Right lobe of liver (tissue), 4 donors: ENCODE results near the gene MRGPRG.

Experiments
- CTCF ChIP-seq, 4 donors: fragments of 200-600 bp in 3 of 4; fragments of 450-650 bp in 1 of 4; IDR thresholded peaks; one replicate each; pipeline versions ENCODE4 v1.5.1 to v1.8.0; 2016 to 2022; ENCODE audit warnings: antibody characterized with exemption in 4 of 4, mild to moderate bottlenecking in 2 of 4
- POLR2A ChIP-seq: fragments of 450-650 bp; IDR thresholded peaks from one replicate; pipeline ENCODE4 v1.6.1; 2017; ENCODE audit warnings: antibody characterized with exemption, mild to moderate bottlenecking
- donor health status: DM: no; HTN: no; CAD: no.
- donor health status: DM: no; HTN: no; CAD: no.
- donor health status: DM: no; HTN: yes; CAD: no.

DNA sequence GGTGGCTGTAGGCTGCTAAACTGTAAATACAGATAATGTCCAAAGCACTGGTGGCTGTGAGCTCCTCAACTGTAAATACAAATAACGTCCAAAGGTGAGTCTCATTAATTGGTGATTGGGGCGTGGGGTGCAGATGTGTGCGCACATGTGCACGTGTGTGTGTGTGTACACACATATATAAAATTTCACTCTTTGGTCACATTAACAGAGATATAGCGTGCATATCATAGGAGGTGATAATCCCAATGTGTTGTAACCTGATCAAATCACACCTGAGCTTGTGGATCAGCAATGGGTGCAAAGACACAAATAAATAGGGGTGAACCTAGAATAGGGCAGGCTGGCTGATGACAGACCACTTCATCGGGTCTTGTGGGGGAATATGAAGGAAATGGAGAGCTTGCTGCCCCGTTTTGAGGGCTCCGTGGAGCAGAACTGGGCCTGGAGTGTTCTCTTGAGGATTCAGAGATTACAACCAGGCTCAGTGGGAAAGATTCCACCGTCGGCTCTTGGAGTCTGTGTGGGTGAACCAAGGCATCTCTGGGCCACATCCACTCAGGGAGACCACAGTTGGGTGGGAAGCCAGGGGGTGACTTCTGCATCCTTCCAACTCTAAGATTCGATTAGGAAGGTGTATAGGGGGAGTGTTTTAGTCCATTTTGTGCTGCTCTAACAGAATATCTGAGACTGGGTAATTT lies 28.6 kb downstream of the MRGPRG start:
- TF ChIP-seq CTCF (IDR thresholded peaks at IDR 0.05) (no peak), POLR2A (no peak)
